Effector CD4-positive, alpha-beta T cell (primary cell): ENCODE data around the gene CASTOR1.

Source experiments
- DNase-seq: peaks from one replicate; pipeline ENCODE4 v3.0.0-alpha.2; 2020

CASTOR1 gene

GRCh38 chr22:30244066-30244465, 45.2 kb downstream of the CASTOR1 start:
- DNase-seq = no peak

- no peak for DNase-seq
Measured at GRCh38 chr22:30243661-30244060, 45.6 kb downstream of the CASTOR1 start.

GRCh38 chr22:30241576-30242371, 47.5 kb downstream of the CASTOR1 start:
- no peak for DNase-seq

GRCh38 chr22:30240541-30241417, 48.5 kb downstream of the CASTOR1 start:
- DNase-seq = no peak

GRCh38 chr22:30239488-30240405, 49.6 kb downstream of the CASTOR1 start:
- DNase-seq = no peak

- no peak for DNase-seq
Measured at GRCh38 chr22:30238661-30239487, 50.4 kb downstream of the CASTOR1 start.

GRCh38 chr22:30238136-30238535, 51.2 kb downstream of the CASTOR1 start:
- no peak for DNase-seq

GRCh38 chr22:30236875-30237274, 52.4 kb downstream of the CASTOR1 start:
- no peak for DNase-seq

GRCh38 chr22:30235687-30236170, 53.6 kb downstream of the CASTOR1 start:
- DNase-seq = no peak
